ENCODE measurements around the gene DNAJB4.
"Not testable (repeated sequence)": the region's sequence is repeated elsewhere in the genome, so short reads cannot be mapped to it uniquely, and the experiment has no call there.

DNAJB4 gene

DNA sequence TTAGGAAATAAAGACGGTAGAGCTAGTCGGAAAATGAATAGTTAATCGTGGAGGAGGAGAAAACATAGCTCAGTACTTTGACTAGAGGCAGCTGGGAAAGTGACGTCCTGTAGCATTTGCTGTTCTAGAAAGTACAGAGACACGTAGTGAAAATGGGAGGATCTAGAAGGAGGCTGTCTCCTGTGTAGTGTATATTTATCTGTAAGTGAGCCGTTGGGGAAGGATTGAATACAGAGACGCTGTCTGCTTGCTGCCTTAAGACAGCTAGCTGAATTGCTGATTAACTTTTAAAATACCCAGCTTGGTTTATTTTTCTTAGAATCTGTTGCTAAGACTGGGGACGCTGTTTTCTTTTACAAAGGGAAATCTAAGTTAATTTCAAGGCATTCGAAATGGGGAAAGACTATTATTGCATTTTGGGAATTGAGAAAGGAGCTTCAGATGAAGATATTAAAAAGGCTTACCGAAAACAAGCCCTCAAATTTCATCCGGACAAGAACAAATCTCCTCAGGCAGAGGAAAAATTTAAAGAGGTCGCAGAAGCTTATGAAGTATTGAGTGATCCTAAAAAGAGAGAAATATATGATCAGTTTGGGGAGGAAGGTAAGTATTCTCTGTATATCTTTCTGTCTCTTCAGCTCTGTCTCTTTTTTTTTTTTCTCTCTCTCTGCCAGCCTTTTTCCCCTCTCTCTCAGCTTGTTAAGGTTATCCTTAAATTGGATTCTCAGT is at the start of gene DNAJB4:
Gene DNAJB4 (plus strand): TSS at position 221 of the 729 bp plus-strand sequence. CDS start 172 bp downstream, at position 393.
- peak; percentile 92 to 94 for DNase-seq

DNA sequence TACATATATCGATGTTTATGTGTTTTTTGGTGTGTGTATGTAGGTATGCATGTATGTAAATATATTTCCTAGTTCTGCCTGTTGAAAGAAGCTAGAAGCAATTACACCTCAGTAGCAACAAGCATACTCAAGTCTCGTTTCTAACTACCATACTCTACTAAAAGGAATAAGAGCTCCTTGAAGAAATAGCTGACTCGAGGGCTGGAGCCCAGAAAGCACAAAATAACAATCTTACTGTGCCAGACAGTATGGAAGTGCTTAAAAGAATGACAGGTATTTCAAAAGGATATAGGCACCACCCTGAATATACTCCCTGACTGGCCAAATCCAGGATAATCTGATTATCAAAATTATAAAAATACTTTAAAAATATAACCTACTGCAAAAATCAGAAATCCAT is 49.0 kb upstream of the DNAJB4 start:
- no peak for DNase-seq

DNA sequence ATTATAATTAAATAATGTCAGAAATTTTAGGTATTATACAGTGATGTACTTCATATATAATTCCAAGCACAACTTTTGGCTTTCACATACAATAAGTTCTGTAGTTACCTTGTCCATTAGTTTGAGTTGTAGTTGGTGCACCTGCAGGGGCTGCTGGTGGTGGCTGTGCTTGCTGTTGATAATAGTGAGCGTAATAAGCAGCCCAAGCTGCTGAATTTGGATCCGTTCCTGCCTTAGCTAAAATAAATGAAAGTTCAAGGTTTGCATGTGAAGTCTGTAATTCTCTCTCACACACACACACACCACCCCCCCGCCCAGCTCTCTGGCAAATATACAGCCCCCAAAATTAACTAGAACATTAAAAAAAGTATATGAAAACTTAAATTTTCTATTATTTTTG is 48.3 kb upstream of the DNAJB4 start:
- DNase-seq = no peak

DNA sequence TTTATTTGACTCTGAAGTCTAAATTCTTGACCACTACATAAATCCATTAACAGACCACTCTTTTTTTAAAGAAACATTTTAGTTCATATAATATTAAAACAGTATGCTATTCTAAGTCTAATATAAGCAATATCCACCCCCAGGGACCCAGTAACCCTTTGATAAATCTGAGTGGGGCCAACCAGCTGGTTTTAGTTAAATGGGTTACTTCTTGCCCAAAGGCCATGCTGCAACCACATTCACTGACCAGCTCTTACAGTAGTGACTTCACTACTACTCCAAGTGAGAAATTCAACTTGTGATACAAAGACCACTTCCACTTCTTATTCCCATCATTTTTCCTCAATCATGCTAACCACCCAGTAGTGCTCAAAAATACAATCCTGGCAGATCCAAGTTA is 46.3 kb upstream of the DNAJB4 start:
- DNase-seq = no peak

DNA sequence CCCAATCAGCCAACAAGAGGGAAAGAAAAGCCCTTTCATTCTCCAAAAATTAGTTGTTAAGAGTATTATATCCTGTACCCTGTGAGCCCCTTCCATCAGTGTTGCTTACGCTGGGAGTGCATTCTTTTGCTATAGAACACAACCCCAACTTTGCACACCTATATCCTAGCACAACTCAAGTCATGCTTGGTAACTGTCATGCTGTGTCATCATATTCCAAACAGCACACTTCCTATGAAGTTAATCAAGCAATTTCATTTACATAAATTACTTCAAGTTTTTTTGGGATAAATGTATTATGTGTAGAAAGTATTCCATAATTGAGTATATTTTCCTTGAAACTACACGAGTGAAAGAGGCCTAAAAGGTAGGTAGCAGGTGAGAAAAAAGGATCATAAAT is 45.9 kb upstream of the DNAJB4 start:
- DNase-seq = no peak

DNA sequence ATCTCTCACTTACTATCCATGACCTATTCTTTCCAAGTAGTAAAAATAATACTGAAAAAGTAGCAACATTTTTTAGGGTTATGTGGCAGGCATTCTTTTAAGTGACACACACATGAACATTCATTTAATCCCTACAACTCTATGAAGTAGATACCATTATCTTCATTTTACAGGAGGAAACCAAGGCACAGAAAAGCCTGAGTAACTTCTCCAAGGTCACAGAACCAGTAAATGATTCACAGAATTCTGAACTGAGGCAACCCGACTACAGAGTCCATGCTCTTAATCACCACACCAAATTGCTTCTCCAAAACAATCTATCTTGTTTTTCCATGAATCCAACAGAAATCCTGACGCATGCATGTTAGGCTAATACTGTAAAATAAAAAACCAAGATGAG is 43.3 kb upstream of the DNAJB4 start:
- no peak for DNase-seq

DNA sequence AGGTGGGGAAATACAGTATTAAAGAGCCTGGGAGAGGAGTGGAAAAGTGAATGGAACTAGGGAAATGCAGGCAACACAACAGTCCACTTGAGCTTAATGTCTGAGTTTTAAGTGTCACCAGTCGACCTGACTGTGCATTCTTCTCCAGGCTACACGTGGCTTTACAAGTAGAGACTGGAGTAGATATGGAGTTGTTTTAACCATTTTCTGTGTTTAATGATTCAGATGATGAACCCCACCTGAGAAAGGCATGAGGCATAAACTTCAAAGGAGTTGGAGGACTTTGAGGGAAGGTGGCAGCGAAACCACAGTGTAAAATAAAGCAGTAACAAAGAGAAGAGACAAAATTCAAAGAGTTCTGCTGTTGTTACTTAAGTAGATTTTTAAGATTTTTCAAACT is 38.4 kb upstream of the DNAJB4 start:
- no peak for DNase-seq

DNA sequence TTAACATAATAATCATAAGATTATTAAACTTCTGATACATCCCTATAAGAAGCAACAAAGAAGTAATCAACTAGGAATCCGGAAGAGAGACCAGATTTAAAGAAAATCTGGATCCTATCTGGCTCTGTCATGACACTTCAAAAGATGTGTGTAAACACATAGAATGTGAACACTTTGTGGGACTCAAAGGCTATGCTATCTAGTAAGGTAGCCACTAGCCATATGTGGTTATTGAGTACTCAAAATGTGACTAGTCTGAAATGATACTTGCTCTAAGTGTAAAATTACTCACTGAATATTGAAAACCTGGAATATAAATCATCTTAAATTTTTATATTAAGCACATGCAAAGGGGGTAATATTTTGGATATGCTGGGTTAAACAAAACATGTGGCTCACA is 34.5 kb upstream of the DNAJB4 start:
- no peak for DNase-seq

DNA sequence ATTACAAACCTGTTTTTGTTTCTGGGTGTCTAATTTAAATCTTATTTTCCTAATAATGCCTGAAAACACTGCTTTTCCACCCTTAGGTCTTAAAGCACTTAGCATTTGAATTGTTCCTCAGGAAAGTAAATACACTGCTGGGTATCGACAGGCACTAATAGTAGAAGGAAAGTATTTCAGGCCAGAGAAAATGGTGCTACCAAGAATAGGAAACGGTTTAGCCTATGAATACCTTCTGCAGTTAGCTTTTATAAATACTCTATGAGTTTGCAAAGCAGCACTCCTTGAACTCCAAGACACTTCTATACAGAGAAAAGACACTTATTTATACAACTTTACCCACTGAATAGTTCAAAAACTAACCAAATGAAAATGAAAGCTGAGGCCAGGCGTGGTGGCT is 32.7 kb upstream of the DNAJB4 start:
- DNase-seq = no peak

DNA sequence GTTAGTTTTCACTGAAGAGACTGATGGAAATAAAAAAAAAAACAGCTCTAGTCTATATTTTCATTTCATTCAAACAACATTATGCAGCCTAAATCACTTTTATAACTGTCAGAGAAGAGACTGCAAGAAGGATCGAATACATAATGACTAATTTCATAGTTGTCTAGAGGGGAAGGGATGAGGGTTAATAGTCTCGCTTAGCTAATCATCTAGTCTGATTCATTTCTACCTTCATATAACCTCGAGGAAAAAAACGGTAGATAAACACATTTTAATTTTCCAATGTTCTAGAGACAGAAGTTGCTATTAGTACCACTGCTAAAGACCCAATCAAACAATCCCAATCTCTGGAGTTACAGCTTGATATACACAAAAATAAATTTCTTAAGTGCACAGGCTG is 29.4 kb upstream of the DNAJB4 start:
- DNase-seq = no peak

DNA sequence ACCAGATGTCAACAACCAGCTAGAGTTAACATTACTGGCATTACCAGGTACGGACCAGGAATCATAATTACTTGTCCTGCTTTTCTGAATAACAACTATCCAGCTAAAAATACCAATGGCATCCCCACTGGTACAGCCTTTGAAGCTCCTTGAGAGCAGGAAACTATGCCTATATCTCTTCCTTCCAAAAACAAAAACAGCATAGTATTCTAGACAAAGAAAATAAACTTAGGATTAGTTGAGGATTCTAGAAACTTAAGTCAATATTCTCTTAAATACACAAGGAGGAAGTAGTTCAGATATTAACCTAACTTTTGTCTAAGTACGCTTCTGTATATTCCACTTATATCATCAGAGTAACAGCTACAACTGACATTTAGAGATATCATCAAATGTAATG is 28.8 kb upstream of the DNAJB4 start:
- no peak for DNase-seq

DNA sequence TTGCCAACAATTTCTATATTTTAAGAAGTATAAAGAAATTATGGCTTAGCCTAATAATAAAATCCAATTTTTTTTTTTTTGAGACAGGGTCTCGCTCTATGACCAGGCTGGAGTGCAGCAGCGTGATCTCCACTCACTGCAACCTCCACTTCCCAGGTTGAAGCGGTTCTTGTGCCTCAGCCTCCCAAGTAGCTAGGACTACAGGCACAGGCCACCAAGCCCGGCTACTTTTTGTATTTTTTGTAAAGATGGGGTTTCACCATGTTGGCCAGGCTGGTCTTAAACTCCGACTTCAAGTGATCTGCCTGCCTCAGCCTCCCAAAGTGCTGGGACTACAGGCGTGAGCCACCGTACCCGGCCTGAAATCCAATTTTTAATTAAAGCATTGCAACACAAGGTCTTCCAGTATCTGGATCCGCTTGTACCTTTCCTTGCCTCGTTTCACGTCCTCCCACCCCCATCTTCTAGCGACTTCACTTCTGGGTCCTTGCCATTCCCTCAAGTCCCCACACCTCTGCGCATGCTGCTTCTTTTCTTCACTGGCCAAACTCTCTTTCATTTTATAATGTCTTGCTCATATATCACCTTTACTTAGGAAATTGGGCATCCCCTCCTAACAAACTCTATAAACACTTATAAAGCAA is 28.2 kb upstream of the DNAJB4 start:
- no peak for DNase-seq

DNA sequence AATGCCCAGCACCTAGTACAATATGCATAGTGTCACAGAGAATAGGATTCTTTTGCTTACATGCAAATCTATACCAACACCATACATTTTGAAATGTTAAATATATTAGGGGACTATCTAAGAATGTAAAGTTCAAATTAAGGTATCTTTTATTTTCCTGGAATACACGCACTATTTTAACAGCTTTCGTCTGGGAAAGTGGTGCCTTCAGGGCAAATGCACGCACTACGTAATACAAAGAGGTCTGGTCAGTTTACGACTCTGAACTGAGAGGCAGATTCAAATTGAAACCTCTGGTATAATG is 26.8 kb upstream of the DNAJB4 start:
- no peak for DNase-seq

DNA sequence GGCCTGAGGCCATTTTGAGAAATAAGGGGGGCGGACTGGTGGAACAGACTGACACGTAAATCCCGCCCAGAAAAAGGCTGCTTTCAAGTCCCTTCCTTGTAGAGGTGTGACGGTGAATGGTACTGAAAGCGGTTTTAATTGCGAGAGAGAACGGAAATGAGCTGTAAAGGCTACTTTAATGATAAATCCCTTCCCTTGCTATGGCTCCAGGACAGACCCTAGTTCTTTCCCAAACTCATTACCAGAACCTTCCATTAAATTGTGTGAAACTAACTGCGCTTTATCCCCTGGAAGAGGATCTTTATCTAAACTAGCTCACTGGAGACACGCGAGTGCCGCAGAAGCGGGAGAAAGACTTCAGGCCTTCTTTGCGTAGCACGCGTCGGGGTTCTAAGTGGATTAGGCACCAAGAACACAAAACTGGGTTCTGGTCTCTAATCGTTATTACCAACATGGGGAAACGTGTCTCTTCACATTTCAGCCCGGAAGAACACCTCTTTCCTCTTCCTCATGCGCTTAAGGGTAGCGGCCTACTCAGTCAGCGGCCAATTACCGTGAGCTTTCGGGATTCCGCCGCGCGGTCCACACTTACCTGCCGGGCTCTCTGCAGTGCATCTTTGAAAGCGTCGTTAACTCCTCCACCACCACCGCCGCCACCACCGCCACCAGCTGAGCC is 26.3 kb upstream of the DNAJB4 start:
- DNase-seq = peak; percentile 70 to 88

DNA sequence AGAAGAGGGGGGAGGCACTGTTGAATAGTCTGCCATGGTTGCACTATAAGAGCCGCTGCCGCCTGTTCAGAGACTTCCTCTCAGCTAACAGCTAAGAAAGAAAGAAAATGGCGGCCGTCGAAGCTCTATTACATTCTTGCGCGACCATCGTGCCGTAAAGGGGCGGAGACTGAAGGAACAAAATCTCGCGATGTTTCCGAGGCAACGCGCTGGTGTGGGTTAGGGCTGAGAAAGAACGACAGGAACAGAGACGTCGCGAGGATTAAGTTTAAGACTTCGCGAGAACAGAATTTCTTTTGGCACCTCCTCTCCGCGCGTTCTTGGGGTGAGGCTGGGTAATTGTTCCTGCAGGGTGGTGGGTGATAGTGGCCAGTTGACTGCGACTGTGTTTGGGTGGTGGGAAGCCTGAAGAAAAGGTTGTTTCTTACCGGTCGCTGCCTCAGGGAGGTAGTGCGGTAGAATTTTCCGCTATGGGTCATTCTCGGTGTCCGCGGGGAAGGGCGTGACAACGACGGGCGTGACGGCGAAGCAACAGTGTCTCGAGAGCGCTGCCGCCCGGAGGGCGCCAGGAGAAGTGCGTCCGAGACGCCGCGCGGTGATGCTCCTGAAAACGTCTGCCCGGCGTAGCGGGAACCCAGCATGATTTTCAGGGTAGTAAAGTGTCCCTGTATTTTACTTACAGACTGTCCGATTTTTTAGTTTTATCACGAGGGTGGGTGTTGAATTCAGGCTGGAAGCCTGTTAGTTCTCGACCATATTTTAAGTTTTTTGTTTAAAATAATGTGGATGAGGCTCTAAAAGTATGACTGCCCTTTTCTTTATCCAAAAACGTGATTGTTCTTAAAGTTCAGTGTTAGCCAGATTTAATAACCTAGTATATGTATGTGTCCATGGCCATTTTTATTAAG is 25.5 kb upstream of the DNAJB4 start, which contains the start of gene FUBP1:
Gene FUBP1 (minus strand): TSS at position 104 of the 908 bp plus-strand sequence. CDS start 68 bp downstream, at position 36.
- peak; percentile 94 to 98 for DNase-seq

DNA sequence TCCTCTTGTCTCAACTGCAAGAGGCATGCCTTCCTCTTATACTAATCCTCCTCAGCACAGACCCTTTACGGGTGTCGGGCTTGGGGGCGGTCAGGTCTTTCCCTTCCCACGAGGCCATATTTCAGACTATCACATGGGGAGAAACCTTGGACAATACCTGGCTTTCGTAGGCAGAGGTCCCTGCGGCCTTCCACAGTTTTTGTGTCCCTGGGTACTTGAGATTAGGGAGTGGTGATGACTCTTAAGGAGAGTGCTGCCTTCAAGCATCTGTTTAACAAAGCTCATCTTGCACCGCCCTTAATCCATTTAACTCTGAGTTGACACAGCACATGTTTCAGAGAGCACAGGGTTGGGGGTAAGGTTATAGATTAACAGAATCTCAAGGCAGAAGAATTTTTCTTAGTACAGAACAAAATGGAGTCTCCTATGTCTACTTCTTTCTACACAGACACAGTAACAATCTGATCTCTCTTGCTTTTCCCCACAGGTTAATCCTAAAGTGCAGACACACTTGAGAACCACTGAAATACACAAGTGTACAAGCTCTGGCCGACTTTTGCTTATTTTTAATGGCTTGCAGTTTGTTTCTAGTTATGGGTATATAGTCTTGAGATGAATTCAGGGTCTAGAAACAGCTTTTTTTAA is 21.3 kb upstream of the DNAJB4 start:
- not testable (repeated sequence) for DNase-seq

DNA sequence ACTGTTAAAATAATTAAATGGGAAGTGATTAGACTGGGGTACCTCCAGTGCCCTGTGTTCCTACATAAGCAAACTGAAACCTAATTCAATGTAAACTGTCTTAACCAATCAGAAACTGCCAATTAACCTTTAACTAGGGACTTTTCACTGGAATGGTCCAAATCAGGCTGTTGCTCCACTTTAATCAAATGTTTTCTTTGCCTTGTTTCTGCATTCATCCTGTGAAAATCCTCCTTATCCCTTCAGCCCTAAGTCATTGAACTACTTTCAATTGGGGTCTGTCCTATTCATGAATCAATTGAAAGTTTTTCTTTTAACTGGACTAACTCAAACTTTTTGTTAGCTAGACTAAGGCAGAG is 20.8 kb upstream of the DNAJB4 start:
- DNase-seq = no peak

DNA sequence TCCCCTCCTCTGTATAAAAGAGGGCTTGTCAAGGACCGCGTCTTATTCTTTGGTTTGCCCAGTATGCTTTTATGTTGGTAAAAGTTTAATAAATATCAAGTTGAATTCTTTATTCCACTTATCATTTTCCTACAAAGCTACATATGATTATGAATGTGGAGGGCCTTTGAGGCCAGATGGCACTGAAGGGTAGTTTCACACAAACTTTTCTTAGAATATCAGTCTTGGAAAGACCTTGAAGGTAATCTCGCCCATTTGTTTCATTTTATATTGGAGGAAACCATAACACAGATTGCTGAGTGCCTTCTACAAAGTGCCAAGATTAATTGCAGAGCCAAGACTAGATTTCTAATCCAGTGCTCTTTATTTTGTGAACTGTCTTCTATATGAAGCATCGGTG is 20.1 kb upstream of the DNAJB4 start:
- no peak for DNase-seq

DNA sequence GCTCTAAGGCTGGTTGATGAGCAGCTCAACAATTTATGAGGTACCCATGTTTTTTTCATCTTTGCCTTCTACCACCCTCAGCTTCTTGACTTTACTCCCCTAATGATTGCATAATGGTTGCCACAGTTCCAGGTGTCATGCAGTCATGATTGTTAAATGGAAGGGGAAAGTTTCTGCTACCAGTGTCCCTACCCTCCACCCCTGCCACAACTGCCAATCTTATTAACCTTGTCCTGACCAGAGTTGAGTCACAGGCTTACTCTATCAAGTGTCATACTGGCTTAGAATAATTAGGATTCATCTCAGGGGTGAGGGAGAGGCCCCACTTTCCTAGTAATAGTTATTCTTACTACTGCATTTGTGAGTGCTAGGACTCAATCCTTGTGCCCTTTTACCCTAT is 17.9 kb upstream of the DNAJB4 start:
- DNase-seq = no peak

DNA sequence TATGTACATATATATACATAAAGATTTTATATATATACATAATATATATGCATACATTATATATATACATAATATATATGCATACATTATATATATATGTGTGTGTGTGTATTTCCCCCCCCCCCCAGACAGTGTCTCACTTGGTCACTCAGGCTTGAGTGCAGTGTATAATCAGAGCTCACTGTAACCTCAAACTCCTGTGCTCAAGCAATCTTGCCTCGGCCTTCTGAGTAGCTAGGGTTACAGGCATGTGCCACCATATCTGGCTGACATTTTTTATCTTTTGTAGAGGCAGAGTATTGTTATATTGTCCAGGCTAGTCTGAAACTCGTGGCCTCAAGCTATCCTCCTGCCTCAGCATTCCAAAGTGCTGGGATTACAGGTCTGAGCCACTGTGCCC is 16.8 kb upstream of the DNAJB4 start:
- no peak for DNase-seq

DNA sequence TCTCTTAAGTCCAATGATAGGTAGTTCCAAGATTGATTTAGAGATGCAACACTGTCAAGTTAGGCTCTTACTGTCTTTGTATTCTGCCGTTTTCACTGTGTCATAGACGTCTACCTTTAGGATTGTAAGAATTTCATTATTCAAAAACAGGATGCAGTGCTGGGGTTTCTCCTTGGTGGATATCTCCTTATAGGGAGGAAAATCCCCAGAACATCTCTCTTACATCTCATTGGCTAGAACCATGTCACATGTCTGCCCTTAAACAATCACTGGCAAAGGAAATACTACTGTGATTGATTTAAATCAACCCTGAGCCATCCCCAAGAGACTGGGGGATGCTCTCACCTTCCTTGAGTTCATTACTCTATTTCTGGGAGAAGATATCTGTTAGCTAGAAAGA is 15.0 kb upstream of the DNAJB4 start:
- no peak for DNase-seq

DNA sequence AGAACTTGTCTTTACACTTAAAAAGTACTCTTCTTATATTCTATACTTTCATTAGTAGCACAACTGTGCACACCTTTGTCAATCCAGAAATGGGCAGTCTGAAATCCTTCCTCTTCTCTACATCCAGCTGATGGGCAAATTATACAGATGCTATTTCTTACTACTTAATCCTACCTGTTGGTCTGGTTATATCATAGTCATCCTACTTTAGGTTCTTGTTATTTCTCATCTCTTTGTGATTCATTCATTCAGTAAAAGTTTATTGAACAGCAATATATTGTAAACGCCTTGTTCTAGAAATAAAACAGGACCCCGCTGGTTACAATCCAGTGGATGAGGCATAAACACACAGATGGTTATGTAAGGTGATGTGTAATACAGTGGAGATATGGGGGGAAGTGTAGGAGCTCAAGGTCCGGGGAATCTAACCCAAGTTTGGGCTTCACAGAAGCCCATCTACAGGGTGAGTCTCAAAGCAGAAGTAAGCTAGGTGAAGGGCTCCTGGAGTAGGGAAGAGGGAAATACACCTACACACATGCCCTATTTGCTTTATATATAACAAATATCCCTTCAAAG is 14.0 kb upstream of the DNAJB4 start:
- DNase-seq = no peak
